Vagina (tissue), 2 donors: ENCODE data around the gene SPOP.

Experiments used
- POLR2A ChIP-seq, 2 donors: fragments of 450-650 bp; IDR thresholded peaks; one replicate each; pipeline ENCODE4 v1.6.1; 2017; ENCODE audit warnings: antibody characterized with exemption in 2 of 2, mild to moderate bottlenecking in 2 of 2, moderate library complexity in 2 of 2
- TF ChIP-seq, protein P1 (sequence below), 3 experiments: fragments of 450-650 bp in 2 of 3; fragments of 200-600 bp in 1 of 3; sonication (generic) in 1 of 3; IDR thresholded peaks; one replicate each; pipeline ENCODE4 v1.5.1; 2017 to 2019; ENCODE audit warnings: antibody characterized with exemption in 3 of 3, mild to moderate bottlenecking in 2 of 3, moderate library complexity in 2 of 3

DNA sequence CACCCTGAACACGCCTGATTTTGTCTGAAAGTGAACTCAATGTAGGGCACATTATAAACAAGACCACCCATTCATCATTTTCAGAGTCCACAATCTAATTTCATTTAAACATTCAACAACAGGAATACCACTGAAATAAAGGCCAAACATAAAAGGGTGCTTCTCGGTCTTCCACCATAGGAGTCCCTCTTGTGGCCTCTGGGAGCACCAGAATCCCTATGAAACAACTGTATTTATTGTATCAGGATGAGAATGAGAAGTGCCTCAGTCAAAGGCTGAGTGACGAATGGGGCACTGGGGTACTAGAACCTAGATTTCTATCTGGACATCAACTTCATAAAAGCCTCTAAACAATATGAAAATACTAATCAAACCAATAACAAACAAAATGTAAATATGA lies 61.8 kb downstream of the SPOP start:
- TF ChIP-seq, protein P1, sequence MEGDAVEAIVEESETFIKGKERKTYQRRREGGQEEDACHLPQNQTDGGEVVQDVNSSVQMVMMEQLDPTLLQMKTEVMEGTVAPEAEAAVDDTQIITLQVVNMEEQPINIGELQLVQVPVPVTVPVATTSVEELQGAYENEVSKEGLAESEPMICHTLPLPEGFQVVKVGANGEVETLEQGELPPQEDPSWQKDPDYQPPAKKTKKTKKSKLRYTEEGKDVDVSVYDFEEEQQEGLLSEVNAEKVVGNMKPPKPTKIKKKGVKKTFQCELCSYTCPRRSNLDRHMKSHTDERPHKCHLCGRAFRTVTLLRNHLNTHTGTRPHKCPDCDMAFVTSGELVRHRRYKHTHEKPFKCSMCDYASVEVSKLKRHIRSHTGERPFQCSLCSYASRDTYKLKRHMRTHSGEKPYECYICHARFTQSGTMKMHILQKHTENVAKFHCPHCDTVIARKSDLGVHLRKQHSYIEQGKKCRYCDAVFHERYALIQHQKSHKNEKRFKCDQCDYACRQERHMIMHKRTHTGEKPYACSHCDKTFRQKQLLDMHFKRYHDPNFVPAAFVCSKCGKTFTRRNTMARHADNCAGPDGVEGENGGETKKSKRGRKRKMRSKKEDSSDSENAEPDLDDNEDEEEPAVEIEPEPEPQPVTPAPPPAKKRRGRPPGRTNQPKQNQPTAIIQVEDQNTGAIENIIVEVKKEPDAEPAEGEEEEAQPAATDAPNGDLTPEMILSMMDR (IDR thresholded peaks at IDR 0.05): no peak
- TF ChIP-seq POLR2A (IDR thresholded peaks at IDR 0.05): no peak
